Loucy (cell line): Measurements from ENCODE around the gene TMBIM4.

ENCODE experiments used
- H2AFZ ChIP-seq: fragments of 200-600 bp; sonication (generic); 2 replicates; pipeline ENCODE4 v1.6.0; 2016; ENCODE audit warnings: antibody characterized with exemption, mild to moderate bottlenecking, low read length, moderate library complexity
- H3F3A ChIP-seq: fragments of 200-600 bp; 2 replicates; pipeline ENCODE4 v1.6.0; 2016; ENCODE audit warnings: antibody characterized with exemption, low read depth, mild to moderate bottlenecking
- H3K27me3 ChIP-seq: fragments of 200-600 bp; sonication (generic); 2 replicates; pipeline ENCODE4 v1.6.1; 2014; ENCODE audit warnings: low read length, mild to moderate bottlenecking; ENCODE audit not compliant: insufficient read depth, poor library complexity, severe bottlenecking
- H3K36me3 ChIP-seq: fragments of 200-600 bp; sonication (generic); 2 replicates; pipeline ENCODE4 v1.6.1; 2016; ENCODE audit warnings: low read length; ENCODE audit not compliant: insufficient read depth
- H3K4me1 ChIP-seq: fragments of 200-600 bp; sonication (generic); 2 replicates; pipeline ENCODE4 v1.5.1; 2014; ENCODE audit warnings: low read length, mild to moderate bottlenecking; ENCODE audit not compliant: insufficient read depth, poor library complexity, severe bottlenecking
- H3K4me2 ChIP-seq: fragments of 200-600 bp; sonication (generic); 2 replicates; pipeline ENCODE4 v1.6.0; 2014; ENCODE audit warnings: antibody characterized with exemption, low read length, low read depth, mild to moderate bottlenecking; ENCODE audit not compliant: poor library complexity, severe bottlenecking
- H3K4me3 ChIP-seq: fragments of 200-600 bp; sonication (generic); 2 replicates; pipeline ENCODE4 v1.5.1; 2014; ENCODE audit warnings: low read length, mild to moderate bottlenecking, mixed read lengths; ENCODE audit not compliant: poor library complexity, severe bottlenecking
- H3K79me2 ChIP-seq: fragments of 200-600 bp; sonication (generic); 2 replicates; pipeline ENCODE4 v1.6.1; 2014; ENCODE audit warnings: low read length; ENCODE audit not compliant: insufficient read depth
- H3K9ac ChIP-seq: fragments of 200-600 bp; sonication (generic); 2 replicates; pipeline ENCODE4 v1.6.0; 2014; ENCODE audit warnings: mild to moderate bottlenecking, low read depth, low read length, moderate library complexity; ENCODE audit not compliant: poor library complexity, severe bottlenecking
- H3K9me2 ChIP-seq: fragments of 200-600 bp; sonication (generic); replicated peaks from 2 replicates; pipeline ENCODE4 v1.6.1; 2016; ENCODE audit warnings: low read depth, low read length, mixed read lengths
- H3K9me3 ChIP-seq: fragments of 200-600 bp; sonication (generic); 2 replicates; pipeline ENCODE4 v1.6.1; 2014; ENCODE audit warnings: mild to moderate bottlenecking, antibody characterized with exemption, low read length, low read depth; ENCODE audit not compliant: insufficient read depth
- H4K20me1 ChIP-seq: fragments of 200-600 bp; sonication (generic); 2 replicates; pipeline ENCODE4 v1.6.0; 2014; ENCODE audit warnings: antibody characterized with exemption, low read length, mild to moderate bottlenecking; ENCODE audit not compliant: insufficient read depth, poor library complexity, severe bottlenecking
- EZH2phosphoT487 ChIP-seq: fragments of 200-600 bp; IDR thresholded peaks from 2 replicates; pipeline ENCODE4 v1.6.1; 2018; ENCODE audit warnings: antibody characterized with exemption, mild to moderate bottlenecking, moderate library complexity, borderline replicate concordance
- TF ChIP-seq, protein P1 (sequence below): fragments of 200-600 bp; sonication (generic); conservative IDR thresholded peaks from 2 replicates; pipeline ENCODE4 v1.5.1; 2014; ENCODE audit warnings: mild to moderate bottlenecking, antibody characterized with exemption, low read length

TMBIM4 gene

DNA sequence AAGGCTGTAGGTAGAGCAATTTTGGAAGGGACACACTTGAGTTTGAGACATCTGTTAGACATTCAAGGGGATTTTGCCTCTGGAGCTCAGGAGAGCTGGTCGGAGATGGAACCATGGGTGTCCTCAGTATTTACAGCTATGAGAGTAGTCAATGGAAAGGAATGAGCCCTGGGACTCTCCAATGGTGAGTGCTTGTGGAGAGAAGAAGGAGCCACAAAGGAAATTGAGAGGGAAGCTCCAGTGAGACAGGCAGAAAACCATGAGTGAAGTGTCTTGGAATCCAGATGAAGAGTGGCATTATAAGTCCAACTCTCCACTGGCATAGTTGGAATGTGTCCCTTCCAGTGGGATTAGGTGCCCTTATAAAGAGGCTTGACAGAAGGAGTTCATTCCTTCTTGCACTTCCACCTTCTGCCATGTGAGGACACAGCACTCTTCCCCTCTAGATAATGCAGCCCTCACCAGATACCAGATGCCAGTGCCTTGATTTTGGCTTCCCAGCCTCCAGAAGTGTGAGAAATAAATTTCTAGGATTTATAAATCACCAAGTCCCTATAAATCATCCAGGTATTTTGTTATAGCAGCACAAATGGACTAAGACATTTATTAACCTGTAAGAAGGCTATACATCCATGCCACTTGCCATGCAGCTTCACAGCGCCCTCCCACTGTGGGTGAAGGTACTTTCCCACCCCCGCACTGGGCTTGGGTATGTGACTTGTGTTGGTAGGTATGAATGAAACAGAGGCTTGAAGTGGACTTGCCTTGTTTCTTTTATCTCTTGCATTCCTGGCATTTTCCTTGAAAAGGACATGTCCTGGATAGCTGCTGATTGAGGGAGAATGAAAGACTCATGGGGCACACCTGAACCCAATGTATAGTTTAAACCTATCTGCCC lies 66.5 kb downstream of the TMBIM4 start:
- Histone ChIP-seq H3K4me2 (no peak overlapping the region), H3K9me3 (no peaks in the 10 kb centered on the region), H3K4me1 (no peaks in the 10 kb centered on the region), H2AFZ (no peak overlapping the region), H3K9me2 (no peaks in the 10 kb centered on the region), H3K27me3 (no peaks in the 10 kb centered on the region), H4K20me1 (no peaks in the 10 kb centered on the region), H3K4me3 (no peak overlapping the region), H3K9ac (no peak overlapping the region), H3K36me3 (no peaks in the 10 kb centered on the region), H3K79me2 (no peaks in the 10 kb centered on the region), H3F3A (no peaks in the 10 kb centered on the region)
- TF ChIP-seq EZH2phosphoT487: no peak
- TF ChIP-seq, protein P1, sequence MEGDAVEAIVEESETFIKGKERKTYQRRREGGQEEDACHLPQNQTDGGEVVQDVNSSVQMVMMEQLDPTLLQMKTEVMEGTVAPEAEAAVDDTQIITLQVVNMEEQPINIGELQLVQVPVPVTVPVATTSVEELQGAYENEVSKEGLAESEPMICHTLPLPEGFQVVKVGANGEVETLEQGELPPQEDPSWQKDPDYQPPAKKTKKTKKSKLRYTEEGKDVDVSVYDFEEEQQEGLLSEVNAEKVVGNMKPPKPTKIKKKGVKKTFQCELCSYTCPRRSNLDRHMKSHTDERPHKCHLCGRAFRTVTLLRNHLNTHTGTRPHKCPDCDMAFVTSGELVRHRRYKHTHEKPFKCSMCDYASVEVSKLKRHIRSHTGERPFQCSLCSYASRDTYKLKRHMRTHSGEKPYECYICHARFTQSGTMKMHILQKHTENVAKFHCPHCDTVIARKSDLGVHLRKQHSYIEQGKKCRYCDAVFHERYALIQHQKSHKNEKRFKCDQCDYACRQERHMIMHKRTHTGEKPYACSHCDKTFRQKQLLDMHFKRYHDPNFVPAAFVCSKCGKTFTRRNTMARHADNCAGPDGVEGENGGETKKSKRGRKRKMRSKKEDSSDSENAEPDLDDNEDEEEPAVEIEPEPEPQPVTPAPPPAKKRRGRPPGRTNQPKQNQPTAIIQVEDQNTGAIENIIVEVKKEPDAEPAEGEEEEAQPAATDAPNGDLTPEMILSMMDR: peak; percentile 60

DNA sequence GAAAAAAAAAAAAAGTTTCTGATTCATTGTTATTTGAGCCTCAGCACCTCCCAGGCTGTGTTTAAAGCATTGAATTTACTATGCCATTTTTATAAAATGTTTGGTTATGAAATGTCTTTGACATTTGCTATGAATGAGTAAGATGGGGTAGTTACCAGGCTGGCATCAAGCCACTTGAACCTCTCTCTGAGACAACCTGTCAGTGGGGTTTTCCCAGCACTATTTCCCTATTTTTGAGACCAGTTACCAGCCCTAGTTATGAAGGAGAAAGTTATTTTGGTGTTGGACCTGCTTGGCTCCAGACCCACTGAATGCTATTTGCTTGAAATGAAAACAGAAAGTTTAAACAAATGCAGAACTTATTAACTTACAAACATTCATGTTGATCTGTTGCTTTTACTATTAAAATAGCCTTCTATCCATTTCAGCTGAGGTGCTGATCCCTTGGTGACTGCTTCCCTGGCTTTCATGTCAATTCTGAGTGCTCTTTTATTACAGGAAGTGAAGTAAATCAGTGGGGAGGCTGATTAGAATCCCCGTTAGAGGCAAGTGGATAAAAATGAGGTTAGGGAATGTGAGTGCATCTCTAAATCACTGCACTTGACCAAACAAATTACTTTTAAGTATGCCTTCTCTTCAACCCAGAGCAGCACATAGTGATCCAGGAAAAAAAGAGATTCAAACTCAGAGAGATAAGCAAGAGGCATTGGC lies 77.1 kb downstream of the TMBIM4 start:
- H3K4me2 ChIP-seq: peak overlapping the region; percentile 42
- TF ChIP-seq EZH2phosphoT487: no peak
- TF ChIP-seq, protein P1: no peak
- no peaks in the 10 kb centered on the region for H3K36me3 ChIP-seq
- no peaks in the 10 kb centered on the region for H4K20me1 ChIP-seq
- H3F3A ChIP-seq: no peaks in the 10 kb centered on the region
- H3K4me1 ChIP-seq: peaks cover 9% of the 10 kb centered on the region
- H3K9me2 ChIP-seq: no peaks in the 10 kb centered on the region
- H3K4me3 ChIP-seq: no peak overlapping the region
- no peaks in the 10 kb centered on the region for H3K9me3 ChIP-seq
- H3K27me3 ChIP-seq: no peaks in the 10 kb centered on the region
- no peak overlapping the region for H3K9ac ChIP-seq
- no peaks in the 10 kb centered on the region for H3K79me2 ChIP-seq
- H2AFZ ChIP-seq: no peak overlapping the region

DNA sequence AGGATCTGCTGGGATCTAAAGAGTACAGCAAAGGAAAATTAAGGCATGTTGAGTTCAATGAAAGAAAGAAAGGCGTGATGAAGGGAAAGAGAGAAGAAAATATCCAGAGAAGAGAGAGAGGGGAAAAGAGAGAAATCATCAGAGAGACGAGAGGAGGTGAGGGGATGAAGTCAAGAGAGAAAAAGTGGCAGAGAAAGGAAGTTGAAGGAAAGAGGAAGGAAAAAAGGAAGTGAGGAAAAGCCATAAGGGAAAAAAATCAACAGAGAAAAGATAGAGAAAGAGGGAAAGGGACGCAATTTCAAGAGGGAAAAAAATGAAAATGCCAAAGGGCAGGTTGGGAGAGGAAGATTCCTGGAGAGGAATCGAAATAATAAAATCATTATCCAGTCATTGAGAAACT lies 79.6 kb downstream of the TMBIM4 start:
- Histone ChIP-seq H2AFZ (no peak overlapping the region), H3K9me2 (no peaks in the 10 kb centered on the region), H3K9ac (no peak overlapping the region)

More for the DNA sequence above, 79.6 kb downstream of the TMBIM4 start:
- no peak for TF ChIP-seq EZH2phosphoT487
- TF ChIP-seq, protein P1: no peak
- H3K36me3 ChIP-seq: no peaks in the 10 kb centered on the region
- no peaks in the 10 kb centered on the region for H4K20me1 ChIP-seq
- no peak overlapping the region for H3K4me2 ChIP-seq
- H3K9me3 ChIP-seq: no peaks in the 10 kb centered on the region
- no peak overlapping the region for H3K4me3 ChIP-seq
- peaks cover 9% of the 10 kb centered on the region for H3K4me1 ChIP-seq
- no peaks in the 10 kb centered on the region for H3F3A ChIP-seq
- no peaks in the 10 kb centered on the region for H3K27me3 ChIP-seq
- no peaks in the 10 kb centered on the region for H3K79me2 ChIP-seq
